Activated gamma-delta T cell (primary cell): ENCODE results near the gene TUBB1.
"Not testable (repeated sequence)": the region's sequence is repeated elsewhere in the genome, so short reads cannot be mapped to it uniquely, and the experiment has no call there.

Experiments used
- DNase-seq: peaks from one replicate; lab custom pipeline; 2025; lab: John Stamatoyannopoulos, UW
- total RNA-seq, 2 donors: gene quantifications; one replicate each; lab custom pipeline; 2026; lab: John Stamatoyannopoulos, UW

The TUBB1 gene
- 0.09 to 0.15 reads per million in 2 donors for total RNA-seq

GRCh38 chr20:59019217-59019616, at the start of gene TUBB1:
TSS of gene TUBB1 (plus strand) at chr20:59019429. CDS start at chr20:59019523, 94 bp downstream.
- no peak for DNase-seq

GRCh38 chr20:58969439-58969838, 49.8 kb upstream of the TUBB1 start:
- DNase-seq: no peak

- no peak for DNase-seq
Observed at GRCh38 chr20:58970146-58970545, 49.1 kb upstream of the TUBB1 start.

- DNase-seq: no peak
Observed at GRCh38 chr20:58971429-58971828, 47.8 kb upstream of the TUBB1 start.

GRCh38 chr20:58973179-58973578, 46.0 kb upstream of the TUBB1 start:
- DNase-seq: no peak

- no peak for DNase-seq
Observed at GRCh38 chr20:58973866-58974265, 45.4 kb upstream of the TUBB1 start.

GRCh38 chr20:58975353-58975752, 43.9 kb upstream of the TUBB1 start:
- no peak for DNase-seq

GRCh38 chr20:58976061-58976730, 43.0 kb upstream of the TUBB1 start:
- no peak for DNase-seq

GRCh38 chr20:58978351-58979190, 40.7 kb upstream of the TUBB1 start:
- DNase-seq: no peak

- DNase-seq: peak; percentile 82
Observed at GRCh38 chr20:58980711-58981627, 38.3 kb upstream of the TUBB1 start, which contains the start of gene NELFCD. TSS of gene NELFCD (plus strand) at chr20:58981256. CDS start at chr20:58981310, 54 bp downstream.

GRCh38 chr20:58981628-58982364, 37.4 kb upstream of the TUBB1 start:
- DNase-seq: no peak

GRCh38 chr20:58982406-58983114, 36.7 kb upstream of the TUBB1 start:
- DNase-seq: no peak

GRCh38 chr20:58983115-58983468, 36.1 kb upstream of the TUBB1 start:
- not testable (repeated sequence) for DNase-seq

GRCh38 chr20:58984691-58985090, 34.5 kb upstream of the TUBB1 start:
- no peak for DNase-seq

GRCh38 chr20:58985656-58986055, 33.6 kb upstream of the TUBB1 start:
- no peak for DNase-seq

- no peak for DNase-seq
Observed at GRCh38 chr20:58986286-58986967, 32.8 kb upstream of the TUBB1 start.

- DNase-seq: no peak
Observed at GRCh38 chr20:58986968-58987517, 32.2 kb upstream of the TUBB1 start.

- no peak for DNase-seq
Observed at GRCh38 chr20:58987790-58988564, 31.3 kb upstream of the TUBB1 start.

- no peak for DNase-seq
Observed at GRCh38 chr20:58988565-58988882, 30.7 kb upstream of the TUBB1 start.
